K562 (cell line): ENCODE results near the gene LAMB4.

Experiments
- GABPA ChIP-seq: fragments of 200-800 bp; sonication (Bioruptor generic); conservative IDR thresholded peaks from 2 replicates; pipeline ENCODE4 v1.6.1; 2016; ENCODE audit warnings: low read depth, missing genetic modification characterization, missing compliant biosample characterization
- JUNB ChIP-seq: fragments of 450-650 bp; formaldehyde crosslinking; conservative IDR thresholded peaks from 2 replicates; pipeline ENCODE4 v1.4.0; 2020; ENCODE audit warnings: mild to moderate bottlenecking
- MAFK ChIP-seq: IDR thresholded peaks from 2 replicates; pipeline ENCODE4 v1.6.1; 2011; ENCODE audit warnings: low read length, improper control_type of control experiment
- MXI1 ChIP-seq: IDR thresholded peaks from 2 replicates; pipeline ENCODE4 v1.6.1; 2011; ENCODE audit warnings: low read depth, mild to moderate bottlenecking, improper control_type of control experiment, low read length
- POLR2A ChIP-seq: fragments of 450-650 bp; conservative IDR thresholded peaks from 2 replicates; pipeline ENCODE4 v1.6.1; 2016
- REST ChIP-seq, 2 experiments: fragments of 450-650 bp; formaldehyde crosslinking in 1 of 2; IDR thresholded peaks; 2 replicates each; pipeline versions ENCODE4 v1.4.0 to v1.6.1; 2014 to 2020; ENCODE audit warnings: mild to moderate bottlenecking in 2 of 2, borderline replicate concordance in 1 of 2, low read depth in 1 of 2
- U2AF2 ChIP-seq: fragments of 200-400 bp; formaldehyde crosslinking; optimal IDR thresholded peaks from 2 replicates; pipeline ENCODE3; 2017; ENCODE audit warnings: low read depth, mild to moderate bottlenecking, low read length

DNA sequence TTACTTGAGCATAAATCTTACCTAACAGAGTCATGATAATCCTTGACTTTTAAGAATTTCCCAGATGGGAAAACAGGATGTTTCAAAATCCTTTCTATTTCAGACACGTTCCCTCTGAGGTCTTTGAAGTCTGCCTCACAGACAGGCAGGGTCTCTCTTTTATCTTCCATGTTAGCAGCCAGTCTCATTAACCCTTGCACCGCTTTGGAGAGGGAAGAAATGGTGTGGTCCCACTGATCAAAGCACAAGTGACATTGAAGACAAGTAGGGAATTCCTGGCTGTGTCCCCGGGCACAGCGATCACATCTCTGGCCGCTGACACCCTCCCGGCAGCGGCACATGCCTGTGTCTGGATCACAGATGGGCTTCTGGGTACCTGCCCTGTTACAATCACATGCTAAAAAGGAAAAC is 74.5 kb downstream of the LAMB4 start:
- TF ChIP-seq REST (IDR thresholded peaks at IDR 0.05; ENCODE audit: borderline replicate concordance) (no peak), REST (CRISPR knock-in tag; IDR thresholded peaks at IDR 0.05; ENCODE audit: low read depth) (no peak), GABPA (tag) (no peak), MXI1 (no peak), U2AF2 (no peak), JUNB (CRISPR knock-in tag) (no peak), MAFK (no peak), POLR2A (no peak)
